Activated CD8-positive, alpha-beta memory T cell treated with anti-CD3 and anti-CD28 coated beads, Interleukin-2, amount 50 U/mL, for 48 hours (primary cell): ENCODE data around the gene WT1.

Source experiments
- DNase-seq: peaks from one replicate; pipeline ENCODE4 v3.0.0-alpha.2; 2020

WT1 gene

GRCh38 chr11:32420937-32421901, 14.1 kb downstream of the WT1 start:
- peak; percentile 59 for DNase-seq

- no peak for DNase-seq
These were observed 15.2 kb downstream of the WT1 start for GRCh38 chr11:32420139-32420538.

- no peak for DNase-seq
These were observed 16.5 kb downstream of the WT1 start for GRCh38 chr11:32418836-32419235.

GRCh38 chr11:32417806-32418205, 17.5 kb downstream of the WT1 start:
- no peak for DNase-seq

GRCh38 chr11:32416301-32416700, 19.0 kb downstream of the WT1 start:
- DNase-seq: no peak

GRCh38 chr11:32414925-32415324, 20.4 kb downstream of the WT1 start:
- no peak for DNase-seq

GRCh38 chr11:32411942-32412615, 23.3 kb downstream of the WT1 start:
- DNase-seq: no peak

GRCh38 chr11:32405592-32405991, 29.7 kb downstream of the WT1 start:
- DNase-seq: no peak

GRCh38 chr11:32402836-32403235, 32.5 kb downstream of the WT1 start:
- DNase-seq: no peak

- no peak for DNase-seq
These were observed 34.5 kb downstream of the WT1 start for GRCh38 chr11:32400670-32401369.

GRCh38 chr11:32400196-32400595, 35.1 kb downstream of the WT1 start:
- no peak for DNase-seq

- no peak for DNase-seq
These were observed 38.3 kb downstream of the WT1 start for GRCh38 chr11:32396991-32397390.

GRCh38 chr11:32396331-32396730, 39.0 kb downstream of the WT1 start:
- DNase-seq: no peak

- no peak for DNase-seq
These were observed 40.2 kb downstream of the WT1 start for GRCh38 chr11:32395127-32395526.

- no peak for DNase-seq
These were observed 42.5 kb downstream of the WT1 start for GRCh38 chr11:32392840-32393239.

- no peak for DNase-seq
These were observed 43.3 kb downstream of the WT1 start for GRCh38 chr11:32391956-32392553.

GRCh38 chr11:32391479-32391878, 43.9 kb downstream of the WT1 start:
- no peak for DNase-seq

GRCh38 chr11:32390712-32391111, 44.6 kb downstream of the WT1 start:
- no peak for DNase-seq

- DNase-seq: no peak
These were observed 46.2 kb downstream of the WT1 start for GRCh38 chr11:32388871-32389770.

GRCh38 chr11:32388365-32388764, 47.0 kb downstream of the WT1 start:
- DNase-seq: no peak

- DNase-seq: no peak
These were observed 47.9 kb downstream of the WT1 start for GRCh38 chr11:32387411-32387810.

GRCh38 chr11:32386770-32387377, 48.5 kb downstream of the WT1 start:
- DNase-seq: no peak
